GM18870 (cell line): ENCODE measurements around the gene CALML3.

ENCODE experiments used
- ATAC-seq: cut with Tn5 transposase; IDR thresholded peaks from one replicate; pipeline ENCODE4 v1.9.1; 2021; ENCODE audit warnings: moderate library complexity; ENCODE audit not compliant: unreplicated experiment

The CALML3 gene

GRCh38 chr10:5523796-5524574 is 776 bp upstream of the CALML3 start:
- no peak for ATAC-seq

- no peak for ATAC-seq
Measured at GRCh38 chr10:5525561-5526341, 990 bp downstream of the CALML3 start.

GRCh38 chr10:5526691-5527331 is 2.0 kb downstream of the CALML3 start:
- no peak for ATAC-seq

- no peak for ATAC-seq
Measured at GRCh38 chr10:5527332-5528200, 2.8 kb downstream of the CALML3 start.

GRCh38 chr10:5528989-5529701 is 4.4 kb downstream of the CALML3 start:
- no peak for ATAC-seq

GRCh38 chr10:5529702-5530411 is 5.1 kb downstream of the CALML3 start:
- no peak for ATAC-seq

- ATAC-seq: no peak
Measured at GRCh38 chr10:5530412-5530806, 5.6 kb downstream of the CALML3 start.

- ATAC-seq: no peak
Measured at GRCh38 chr10:5530846-5531557, 6.2 kb downstream of the CALML3 start.

- no peak for ATAC-seq
Measured at GRCh38 chr10:5531558-5532306, 7.0 kb downstream of the CALML3 start.

- no peak for ATAC-seq
Measured at GRCh38 chr10:5532307-5532605, 7.5 kb downstream of the CALML3 start.

- no peak for ATAC-seq
Measured at GRCh38 chr10:5532618-5533097, 7.9 kb downstream of the CALML3 start.

GRCh38 chr10:5533098-5533731 is 8.5 kb downstream of the CALML3 start:
- no peak for ATAC-seq

- no peak for ATAC-seq
Measured at GRCh38 chr10:5534051-5534821, 9.5 kb downstream of the CALML3 start.

- no peak for ATAC-seq
Measured at GRCh38 chr10:5534880-5535856, 10.4 kb downstream of the CALML3 start.

- no peak for ATAC-seq
Measured at GRCh38 chr10:5536486-5537081, 11.8 kb downstream of the CALML3 start.
